Uterus (tissue), 2 donors: ENCODE data around the gene FAF1.

Experiments
- CTCF ChIP-seq, 4 experiments: fragments of 200-600 bp in 2 of 4; fragments of 450-650 bp in 2 of 4; sonication (generic) in 2 of 4; IDR thresholded peaks; one replicate each; pipeline ENCODE4 v1.5.1; 2016 to 2019; ENCODE audit warnings: antibody characterized with exemption in 4 of 4, mild to moderate bottlenecking in 2 of 4, moderate library complexity in 1 of 4
- POLR2A ChIP-seq, 2 donors: fragments of 450-650 bp; IDR thresholded peaks; one replicate each; pipeline ENCODE4 v1.6.1; 2016; ENCODE audit warnings: antibody characterized with exemption in 2 of 2, mild to moderate bottlenecking in 1 of 2, moderate library complexity in 1 of 2

DNA sequence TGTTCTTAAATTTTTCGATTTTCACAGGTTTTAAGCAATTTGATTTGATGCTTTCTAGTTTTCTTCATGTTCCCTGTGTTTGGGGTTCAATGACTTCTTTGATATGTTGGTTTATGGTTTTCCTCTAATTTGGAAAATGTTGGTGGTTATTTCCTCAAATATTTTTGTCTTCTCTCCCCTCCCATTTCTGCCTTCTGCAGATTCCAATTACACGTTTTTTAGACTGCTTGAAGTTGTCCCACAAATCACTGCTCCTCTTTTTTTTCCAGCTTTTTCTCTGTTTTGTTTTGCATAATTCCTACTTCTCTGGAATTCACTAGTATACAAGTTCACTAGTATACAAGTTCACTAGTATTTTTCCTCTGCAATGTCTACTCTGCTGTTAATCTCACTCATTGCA is 61.3 kb downstream of the FAF1 start:
- no peak for TF ChIP-seq CTCF (IDR thresholded peaks at IDR 0.05)
- no peak for TF ChIP-seq POLR2A (IDR thresholded peaks at IDR 0.05)
